GM18909 (cell line): ENCODE data around the gene VWA5B1.
"Not testable (repeated sequence)": the region's sequence is repeated elsewhere in the genome, so short reads cannot be mapped to it uniquely, and the experiment has no call there.

ENCODE experiments used
- ATAC-seq: cut with Tn5 transposase; IDR thresholded peaks from one replicate; pipeline ENCODE4 v1.9.1; 2021; ENCODE audit warnings: mild to moderate bottlenecking; ENCODE audit not compliant: unreplicated experiment, poor library complexity

Gene VWA5B1, protein sequence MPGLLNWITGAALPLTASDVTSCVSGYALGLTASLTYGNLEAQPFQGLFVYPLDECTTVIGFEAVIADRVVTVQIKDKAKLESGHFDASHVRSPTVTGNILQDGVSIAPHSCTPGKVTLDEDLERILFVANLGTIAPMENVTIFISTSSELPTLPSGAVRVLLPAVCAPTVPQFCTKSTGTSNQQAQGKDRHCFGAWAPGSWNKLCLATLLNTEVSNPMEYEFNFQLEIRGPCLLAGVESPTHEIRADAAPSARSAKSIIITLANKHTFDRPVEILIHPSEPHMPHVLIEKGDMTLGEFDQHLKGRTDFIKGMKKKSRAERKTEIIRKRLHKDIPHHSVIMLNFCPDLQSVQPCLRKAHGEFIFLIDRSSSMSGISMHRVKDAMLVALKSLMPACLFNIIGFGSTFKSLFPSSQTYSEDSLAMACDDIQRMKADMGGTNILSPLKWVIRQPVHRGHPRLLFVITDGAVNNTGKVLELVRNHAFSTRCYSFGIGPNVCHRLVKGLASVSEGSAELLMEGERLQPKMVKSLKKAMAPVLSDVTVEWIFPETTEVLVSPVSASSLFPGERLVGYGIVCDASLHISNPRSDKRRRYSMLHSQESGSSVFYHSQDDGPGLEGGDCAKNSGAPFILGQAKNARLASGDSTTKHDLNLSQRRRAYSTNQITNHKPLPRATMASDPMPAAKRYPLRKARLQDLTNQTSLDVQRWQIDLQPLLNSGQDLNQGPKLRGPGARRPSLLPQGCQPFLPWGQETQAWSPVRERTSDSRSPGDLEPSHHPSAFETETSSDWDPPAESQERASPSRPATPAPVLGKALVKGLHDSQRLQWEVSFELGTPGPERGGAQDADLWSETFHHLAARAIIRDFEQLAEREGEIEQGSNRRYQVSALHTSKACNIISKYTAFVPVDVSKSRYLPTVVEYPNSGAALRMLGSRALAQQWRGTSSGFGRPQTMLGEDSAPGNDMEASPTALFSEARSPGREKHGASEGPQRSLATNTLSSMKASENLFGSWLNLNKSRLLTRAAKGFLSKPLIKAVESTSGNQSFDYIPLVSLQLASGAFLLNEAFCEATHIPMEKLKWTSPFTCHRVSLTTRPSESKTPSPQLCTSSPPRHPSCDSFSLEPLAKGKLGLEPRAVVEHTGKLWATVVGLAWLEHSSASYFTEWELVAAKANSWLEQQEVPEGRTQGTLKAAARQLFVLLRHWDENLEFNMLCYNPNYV

DNA sequence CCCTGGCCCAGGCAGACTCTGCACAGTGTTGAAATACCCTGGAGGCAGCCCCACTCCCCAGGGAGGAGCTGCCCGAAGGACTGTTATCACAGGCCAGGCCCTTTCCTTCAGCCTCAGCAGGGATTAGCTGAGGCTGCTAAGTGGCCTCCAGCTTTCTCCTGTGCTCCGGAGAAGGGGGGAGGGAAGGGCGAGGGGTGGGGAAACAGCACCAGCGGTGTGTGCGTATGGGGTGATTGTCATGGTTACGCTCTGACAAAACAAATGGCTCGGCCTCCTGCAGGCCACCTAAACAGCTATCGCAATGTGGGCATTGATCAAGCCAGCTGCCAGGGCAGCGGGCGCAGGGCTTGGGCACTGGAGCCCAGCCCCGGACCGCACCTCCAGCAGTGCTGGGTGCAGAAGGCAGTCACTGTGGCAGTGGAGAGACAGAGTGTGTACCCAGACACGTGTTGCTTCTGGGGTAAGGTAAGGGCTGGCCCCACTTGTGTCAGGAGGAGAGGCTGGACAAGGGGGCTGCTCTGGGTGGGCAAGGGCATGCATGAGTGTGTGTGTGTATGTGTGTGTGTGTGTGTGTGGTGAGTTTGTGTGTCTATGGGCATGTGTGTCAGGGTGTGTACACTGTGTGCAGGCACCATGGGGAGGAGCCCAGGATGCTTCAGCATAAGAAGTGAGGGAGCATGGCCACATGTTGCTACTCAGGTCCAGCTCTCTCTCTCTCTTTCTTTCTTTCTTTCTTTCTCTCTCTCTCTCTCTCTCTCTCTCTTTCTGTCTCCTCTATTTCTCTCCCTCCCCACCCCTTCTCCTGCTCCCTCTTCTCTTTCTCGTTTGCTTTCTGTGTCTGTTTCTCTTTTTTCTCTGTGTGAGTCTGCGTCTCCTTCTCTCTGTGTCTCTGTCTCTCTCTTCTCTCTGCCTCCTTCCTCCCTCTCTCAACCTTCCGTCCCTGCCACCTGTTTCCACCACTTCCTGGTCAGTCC, at the start of gene VWA5B1:
Gene VWA5B1 (plus strand): TSS at position 252 of the 974 bp plus-strand sequence. CDS start 19,727 bp downstream, outside the sequence.
- no peak for ATAC-seq

DNA sequence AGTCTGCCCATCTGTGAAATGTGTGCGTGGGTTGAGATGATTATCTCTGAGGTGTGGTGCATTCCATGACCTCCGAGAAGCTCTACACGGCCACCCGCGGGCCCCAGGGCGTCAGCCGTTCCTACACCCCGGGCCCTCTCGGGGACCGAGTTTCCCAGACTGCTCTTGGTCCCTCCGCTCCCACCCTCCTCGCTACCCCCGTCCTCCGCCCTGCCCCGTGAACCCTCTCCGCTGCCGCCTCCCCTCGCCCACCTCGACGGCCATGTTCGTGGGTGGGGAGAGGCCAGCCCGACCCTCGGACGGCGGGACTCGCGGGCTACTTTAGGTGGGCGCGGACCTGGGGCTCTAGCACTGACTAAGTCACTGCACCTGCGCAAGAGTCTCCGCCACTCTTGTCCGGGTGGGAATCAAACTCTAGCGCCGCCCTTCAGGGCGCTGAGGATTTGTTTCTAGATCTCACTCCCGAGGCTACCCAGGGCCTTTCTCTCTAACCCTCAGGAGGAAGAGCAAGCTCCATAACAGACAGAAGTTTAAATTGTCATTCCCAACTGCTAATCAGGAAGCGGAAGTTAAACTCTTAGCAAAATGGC, 47.7 kb upstream of the VWA5B1 start:
- ATAC-seq, result no peak

DNA sequence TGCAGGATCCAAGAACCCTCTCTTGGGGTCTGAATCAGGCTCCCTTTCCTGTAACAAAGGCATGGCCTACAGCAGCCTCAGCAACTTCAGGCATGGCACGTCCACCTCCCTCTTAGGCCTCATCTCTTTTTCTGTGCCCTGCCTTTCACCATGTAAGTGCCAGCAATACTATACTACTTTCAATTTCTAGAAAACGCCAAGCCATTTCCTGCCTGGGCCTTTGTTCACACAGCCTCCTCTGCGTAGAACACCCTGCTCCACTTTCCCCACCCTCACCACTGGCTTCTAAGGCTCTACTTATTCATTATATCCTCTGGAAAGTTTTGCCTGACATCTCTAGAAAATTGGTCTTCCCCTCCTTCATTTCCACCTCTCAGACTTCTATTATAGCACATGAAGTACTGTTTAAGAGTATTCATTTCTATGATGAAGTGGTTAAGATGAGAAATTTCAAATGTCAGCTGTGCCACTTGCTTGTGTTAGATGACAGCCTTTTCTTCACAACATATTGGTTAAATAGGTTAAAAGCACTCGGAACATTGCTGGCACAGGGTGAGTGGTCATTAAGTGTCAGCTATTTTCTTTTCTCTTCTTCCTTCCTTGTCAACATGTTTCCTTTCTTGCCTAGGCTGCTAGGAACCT, 41.6 kb upstream of the VWA5B1 start:
- no peak for ATAC-seq

DNA sequence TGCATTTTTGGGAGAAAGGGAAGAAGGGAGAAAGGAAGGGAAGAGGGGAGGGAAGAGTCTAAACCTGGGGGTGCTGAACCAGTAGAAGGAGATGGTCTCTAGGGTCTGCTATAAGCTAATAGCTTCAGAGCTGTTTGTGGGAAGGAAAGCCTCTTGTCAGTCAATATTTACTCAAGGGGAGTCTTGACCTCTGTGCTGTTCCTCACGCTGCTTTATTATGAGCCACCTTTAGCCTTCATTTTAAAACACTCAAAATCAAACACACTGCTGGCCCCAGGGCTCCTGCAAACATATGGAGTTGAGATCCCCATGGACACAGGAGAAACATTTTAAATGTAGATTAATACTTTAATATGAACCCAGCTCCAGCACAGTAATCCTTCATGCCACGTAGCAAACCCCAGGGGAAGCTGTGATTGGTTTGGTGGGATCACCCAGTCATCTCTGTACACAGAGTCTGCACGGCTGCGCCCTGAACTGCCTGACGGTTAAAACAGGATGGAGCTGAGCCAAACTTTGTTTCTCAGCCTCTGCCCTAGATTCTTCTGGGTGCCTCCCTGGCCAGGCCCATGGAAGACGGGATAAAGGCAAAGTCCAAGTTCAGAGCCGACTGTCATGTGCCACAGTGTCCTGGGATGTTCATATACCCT, 40.2 kb upstream of the VWA5B1 start:
- no peak for ATAC-seq

DNA sequence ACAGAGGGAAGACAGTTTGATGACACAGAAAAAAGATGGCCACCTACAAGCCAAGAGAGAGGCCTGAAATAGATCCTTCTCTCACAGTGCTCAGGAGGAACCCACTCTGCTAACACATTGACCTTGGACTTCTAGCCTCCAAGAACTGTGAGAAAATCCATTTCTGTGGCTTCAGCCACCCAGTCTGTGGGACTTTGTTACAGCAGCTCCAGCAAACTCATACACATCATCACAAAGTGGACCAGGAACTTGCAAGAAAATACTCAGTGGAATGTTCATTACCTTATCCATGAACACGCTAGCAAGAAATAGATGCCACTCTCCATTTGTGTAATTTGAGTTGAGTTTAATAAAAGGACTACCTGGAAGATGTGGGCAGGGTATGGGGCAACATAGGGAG, 38.1 kb upstream of the VWA5B1 start:
- ATAC-seq, result no peak

DNA sequence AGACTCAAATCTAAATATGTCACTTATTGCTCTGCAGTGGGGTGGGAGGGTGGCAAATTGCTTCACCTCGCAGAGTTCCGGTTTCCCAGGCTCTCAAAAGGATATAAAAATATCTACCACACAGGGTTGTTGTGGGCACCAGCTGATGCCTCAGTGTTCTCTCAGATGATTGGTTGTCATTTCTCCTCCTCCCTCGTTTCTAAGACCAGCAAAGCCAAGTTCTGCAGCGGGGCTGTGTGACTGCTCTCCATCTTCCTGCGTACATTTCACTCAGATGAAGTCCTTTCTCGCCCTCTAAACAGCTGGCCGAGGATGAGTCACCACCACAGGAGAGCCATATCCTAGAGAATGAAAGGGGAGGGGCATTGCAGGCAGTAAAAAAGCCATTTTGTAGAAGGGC, 35.0 kb upstream of the VWA5B1 start:
- ATAC-seq, result no peak

DNA sequence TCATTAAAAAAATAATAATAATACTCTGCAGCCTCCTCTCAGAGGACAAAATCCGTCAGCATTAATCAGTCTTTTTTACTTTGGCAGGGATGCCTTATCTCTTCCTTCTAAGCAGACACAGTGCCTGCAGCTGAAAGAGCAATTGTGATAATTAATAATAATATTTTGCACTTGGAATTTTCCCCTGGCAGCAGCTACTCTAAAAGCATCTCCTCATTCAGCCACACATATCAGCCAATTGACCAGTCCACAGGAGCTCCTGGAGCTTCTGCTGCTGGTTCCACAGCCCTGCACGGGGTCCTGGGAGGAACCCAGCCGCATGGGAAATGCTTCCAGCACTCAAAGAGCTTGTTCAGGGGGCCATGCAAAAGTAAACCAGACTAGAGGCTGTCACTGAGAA, 31.0 kb upstream of the VWA5B1 start:
- no peak for ATAC-seq

DNA sequence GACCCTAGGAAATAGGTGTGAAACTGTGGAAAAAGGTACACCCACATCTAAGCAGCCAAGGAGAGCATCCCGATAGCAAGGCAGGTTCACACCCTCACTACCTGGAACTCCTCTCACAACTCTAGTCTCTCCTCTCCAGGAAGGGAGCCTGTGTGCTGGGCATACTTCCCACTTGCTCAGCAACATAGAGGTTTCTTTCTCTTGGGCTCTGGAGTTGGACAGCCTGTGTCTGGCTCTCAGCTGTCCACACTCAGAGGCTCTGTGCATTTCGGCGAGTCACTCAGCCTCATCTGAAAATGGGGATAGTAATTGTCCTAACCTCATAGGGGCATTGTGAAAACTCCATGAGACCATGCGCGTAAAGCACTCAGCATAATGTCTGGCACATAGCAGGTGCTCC, 29.6 kb upstream of the VWA5B1 start:
- ATAC-seq, result no peak

DNA sequence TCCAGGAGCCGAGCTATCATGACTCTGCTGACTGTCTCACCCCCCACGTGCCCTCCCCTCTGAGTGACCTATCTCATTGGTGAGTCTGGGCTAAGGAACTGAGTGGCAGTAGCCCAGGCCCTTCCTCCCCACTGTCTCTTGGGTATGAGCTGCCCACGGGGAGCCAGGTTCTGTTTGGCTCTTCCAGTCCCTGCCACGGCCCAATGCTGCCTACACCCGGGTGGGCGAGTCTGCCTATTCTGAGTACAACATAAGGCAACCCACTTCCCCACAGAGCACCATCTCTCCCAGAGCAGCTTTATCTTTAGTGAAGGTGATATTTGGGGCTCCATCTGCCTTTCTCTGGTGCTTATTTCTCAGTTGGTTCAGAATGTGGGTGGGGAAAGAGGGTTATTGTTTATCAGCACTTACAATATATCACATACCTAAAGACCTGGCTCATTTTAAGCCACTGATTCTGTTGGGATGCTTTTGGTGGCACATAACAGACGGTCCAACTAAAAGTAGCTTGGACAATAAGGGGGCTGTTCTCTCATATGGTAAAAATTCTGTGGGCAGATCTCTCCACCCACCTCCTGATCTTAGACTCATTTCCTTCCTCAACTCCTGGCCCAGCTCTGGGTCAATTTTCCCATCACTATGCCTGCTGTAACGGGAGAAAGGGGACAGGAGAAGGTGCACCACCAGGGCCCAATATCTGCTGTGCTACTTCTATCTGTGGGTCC, 27.7 kb upstream of the VWA5B1 start:
- ATAC-seq, result no peak

DNA sequence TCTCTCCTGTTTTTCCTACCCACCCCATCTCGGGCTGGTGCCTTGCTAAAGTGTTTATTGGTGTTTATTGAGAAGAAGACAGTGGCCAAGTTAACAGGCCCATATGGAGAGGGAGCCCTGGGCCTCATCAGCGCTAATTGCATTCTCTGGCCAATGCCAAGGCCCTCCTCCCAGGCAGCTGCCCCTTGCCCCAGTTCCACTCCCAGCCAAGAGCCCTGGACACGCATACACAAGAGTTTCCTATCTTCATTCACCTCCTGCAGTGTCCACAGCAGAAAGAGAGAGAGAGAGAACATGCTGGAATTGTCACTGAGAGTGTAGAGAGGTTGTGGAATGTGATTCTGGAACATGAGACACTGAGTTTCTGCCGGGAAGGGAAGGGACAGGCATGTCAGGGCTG, 25.4 kb upstream of the VWA5B1 start:
- no peak for ATAC-seq

DNA sequence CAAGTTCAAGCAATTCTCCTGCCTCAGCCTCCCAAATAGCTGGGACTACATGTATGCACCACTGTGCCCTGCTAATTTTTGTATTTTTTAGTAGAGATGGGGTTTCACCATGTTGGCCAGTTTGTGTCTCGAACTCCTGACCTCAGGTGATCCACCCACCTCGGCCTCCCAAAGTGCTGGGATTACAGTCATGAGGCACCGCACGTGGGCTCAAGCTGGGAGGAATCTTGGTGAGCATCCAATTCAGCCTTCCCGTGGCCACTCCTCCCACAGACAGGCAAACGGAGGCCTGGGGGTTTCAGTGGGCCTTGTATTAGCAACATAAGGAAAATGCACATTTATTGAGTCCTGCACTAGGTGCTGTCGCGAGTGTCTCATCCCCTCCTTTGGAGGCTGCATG, 24.5 kb upstream of the VWA5B1 start:
- ATAC-seq, result no peak

DNA sequence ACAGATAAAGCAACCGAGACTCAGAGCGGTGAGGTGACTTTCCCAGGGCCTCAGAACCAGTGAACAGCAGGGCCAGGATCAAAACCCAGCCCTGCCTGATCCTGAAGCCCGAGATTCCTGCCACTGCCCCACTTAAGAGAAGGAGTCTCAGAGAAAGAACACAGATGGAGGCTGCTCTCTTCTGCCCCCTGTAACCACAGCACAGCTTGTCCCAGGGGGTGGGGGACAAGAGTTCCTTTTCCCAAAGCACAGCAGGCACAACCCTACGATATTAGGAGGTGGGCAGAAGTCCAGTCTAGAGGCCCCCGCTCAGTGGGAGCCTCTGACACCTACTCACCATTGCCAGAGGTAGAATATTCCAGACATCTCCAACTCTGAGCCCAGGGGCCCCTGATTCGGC, 24.0 kb upstream of the VWA5B1 start:
- ATAC-seq, result no peak

DNA sequence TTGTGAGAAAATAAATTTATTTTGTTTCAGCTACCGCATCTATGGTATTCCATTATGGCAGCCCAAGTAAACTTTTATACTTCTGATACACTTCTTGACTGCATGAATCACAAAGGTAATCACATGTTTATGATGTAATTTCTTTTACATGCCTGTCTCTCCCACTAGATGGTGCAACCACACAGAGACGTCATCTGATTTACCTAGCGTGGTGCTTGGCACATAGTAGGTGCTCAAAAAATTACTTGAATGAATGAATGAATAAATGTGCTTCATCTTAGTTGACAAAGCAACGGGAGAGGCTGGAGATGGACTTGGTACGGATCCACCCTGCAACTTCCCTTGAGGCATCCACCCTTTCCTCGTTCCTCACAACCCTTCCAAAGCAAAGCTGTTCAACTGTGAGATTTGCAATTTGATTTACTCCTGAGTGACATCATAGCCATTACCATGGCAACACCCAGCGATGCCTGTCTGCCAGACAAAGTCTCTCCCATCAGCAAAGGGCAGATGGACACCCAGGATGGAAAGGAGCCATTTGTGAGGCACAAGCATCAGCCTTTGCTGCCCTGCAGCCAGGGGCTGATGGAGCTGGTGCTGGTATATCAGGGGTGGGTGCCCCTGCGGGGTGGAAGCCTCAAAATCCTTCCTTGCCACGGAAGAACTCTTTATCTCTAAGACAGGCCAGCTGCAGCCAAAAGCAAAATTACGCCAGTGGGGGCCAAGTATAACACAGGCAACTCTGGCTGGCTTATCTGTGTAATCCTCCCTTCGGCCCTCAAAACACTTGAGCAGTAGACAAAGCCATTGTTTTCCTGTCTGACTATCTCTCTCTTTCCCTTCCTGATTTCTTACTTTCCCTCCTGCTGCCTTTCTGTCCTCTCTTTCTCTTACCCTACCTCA, 18.9 kb upstream of the VWA5B1 start:
- ATAC-seq, result no peak

DNA sequence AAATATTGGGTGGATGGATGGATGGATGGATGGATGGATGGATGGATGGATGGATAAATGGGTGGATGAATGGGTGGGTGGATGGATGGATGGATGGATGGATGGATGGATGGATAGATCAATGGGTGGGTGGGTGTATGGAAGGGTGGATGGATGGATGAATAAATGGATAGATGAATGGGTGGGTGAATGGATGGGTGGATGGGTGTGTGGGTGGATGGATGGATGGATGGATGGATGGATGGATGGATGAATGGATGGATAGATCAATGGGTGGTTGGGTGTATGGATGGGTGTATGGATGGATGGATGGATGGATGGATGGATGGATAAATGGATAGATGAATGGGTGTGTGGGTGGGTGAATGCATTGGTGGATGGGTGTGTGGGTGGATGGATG, 17.0 kb upstream of the VWA5B1 start:
- not testable (repeated sequence) for ATAC-seq

DNA sequence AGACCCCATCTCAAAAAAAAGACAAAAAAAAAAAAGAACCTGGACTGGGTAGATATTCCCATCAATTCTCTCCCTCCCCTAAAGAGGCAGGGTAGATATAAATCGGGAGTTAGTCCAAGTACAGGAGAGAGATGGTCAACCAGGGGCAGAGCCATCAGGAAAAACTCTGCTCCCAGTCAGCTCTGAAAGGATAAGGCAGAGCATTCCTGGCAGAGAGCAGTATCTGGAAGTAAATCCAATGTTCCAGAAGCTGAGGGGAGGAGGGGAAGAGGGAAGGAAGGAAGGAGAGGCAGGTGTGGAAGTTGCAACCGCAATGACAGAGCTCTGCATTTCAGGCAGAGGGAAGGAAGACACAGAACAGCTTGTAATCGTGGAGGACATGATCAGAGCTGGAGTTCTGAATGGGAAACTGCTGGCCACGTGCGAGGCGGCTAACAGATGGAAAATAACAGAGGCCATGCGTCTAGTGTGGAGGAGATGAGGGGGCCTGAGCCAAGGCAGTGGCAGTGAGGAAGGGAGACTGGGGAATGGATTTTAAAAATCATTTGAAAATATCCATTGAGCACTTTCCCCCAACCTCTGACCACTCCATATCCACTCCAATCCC, 15.3 kb upstream of the VWA5B1 start:
- no peak for ATAC-seq

DNA sequence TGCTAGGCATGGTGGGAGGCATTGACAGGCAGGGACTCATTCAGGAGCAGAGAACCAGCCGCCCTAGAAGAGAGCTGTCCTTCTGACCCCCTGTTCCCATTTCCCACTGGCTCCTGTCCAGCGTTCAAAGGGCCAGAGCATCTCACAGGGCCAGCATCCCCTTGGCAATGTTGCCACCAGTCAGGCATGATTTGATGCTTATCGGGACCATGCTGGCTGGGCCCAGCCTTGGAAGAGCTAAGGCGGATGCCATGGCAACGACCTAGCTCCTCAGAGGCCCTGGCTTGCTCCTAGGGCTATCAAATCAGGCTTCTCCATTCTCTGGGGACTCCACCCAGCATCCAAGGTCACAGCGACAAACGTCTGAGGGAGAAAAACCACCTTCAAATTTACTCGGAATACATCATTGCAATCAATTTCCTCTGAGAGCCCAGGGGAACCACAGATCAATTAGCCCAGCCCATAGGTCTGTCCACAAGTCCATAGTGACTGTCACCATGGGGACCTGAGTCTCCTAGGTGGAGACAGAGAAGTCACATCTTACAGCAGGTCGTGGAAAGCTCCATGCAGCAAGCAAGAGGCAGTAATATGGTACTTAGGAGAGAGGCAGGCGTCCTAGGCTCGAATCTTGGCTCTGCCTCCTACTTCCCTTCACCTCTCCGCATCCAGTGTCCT, 14.1 kb upstream of the VWA5B1 start:
- ATAC-seq, result no peak
